GM18868 (cell line): ENCODE data around the gene SEC16A.
"Not testable (repeated sequence)": the region's sequence is repeated elsewhere in the genome, so short reads cannot be mapped to it uniquely, and the experiment has no call there.

Source experiments
- ATAC-seq: cut with Tn5 transposase; IDR thresholded peaks from one replicate; pipeline ENCODE4 v1.9.1; 2021; ENCODE audit warnings: mild to moderate bottlenecking, moderate library complexity; ENCODE audit not compliant: unreplicated experiment

The SEC16A gene

DNA sequence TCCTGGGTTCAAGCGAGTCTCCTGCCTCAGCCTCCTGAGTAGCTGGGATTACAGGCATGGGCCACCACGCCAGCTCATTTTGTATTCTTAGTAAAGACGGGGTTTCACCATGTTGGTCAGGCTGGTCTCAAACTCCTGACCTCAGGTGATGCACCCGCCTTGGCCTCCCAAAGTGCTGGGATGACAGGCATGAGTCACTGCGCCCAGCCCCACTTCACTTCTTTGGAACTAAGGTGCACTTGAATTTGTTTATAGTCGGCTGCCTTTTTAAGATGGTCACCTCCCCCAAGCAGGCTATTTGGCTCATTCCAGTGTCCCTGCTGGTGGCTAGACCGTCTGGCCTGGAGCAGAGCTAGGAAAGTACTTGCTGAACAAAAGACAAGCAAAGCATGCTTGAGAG, 57.5 kb downstream of the SEC16A start:
- ATAC-seq = not testable (repeated sequence)

DNA sequence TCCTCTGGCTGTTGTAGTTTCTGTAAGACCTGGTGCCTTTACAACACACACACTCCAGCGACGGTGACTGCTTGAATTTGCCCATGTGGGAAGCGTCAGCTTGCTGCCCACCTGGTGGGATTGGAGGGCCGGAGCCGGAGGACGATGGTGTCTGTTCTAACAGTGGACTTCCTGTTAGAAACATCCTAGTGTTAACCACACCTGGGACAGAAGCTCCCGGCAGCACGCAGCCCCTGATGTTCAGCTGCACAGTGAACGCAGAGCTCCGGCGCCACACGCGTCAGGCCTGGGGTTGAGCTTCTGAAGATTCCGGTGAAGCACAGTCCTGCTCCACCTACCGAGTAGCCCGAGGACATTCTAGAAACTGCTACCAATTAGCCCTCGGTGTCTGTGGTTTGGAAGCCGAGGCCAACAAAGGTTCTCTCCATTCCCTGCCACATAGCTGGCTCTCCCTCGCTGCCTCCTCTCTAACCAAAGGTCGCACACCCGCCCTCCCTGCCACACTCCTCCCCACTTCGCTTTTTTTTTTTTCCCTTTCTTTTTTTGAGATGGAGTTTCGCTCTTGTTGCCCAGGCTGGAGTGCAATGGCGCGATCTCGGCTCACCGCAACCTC, 58.0 kb downstream of the SEC16A start:
- no peak for ATAC-seq

DNA sequence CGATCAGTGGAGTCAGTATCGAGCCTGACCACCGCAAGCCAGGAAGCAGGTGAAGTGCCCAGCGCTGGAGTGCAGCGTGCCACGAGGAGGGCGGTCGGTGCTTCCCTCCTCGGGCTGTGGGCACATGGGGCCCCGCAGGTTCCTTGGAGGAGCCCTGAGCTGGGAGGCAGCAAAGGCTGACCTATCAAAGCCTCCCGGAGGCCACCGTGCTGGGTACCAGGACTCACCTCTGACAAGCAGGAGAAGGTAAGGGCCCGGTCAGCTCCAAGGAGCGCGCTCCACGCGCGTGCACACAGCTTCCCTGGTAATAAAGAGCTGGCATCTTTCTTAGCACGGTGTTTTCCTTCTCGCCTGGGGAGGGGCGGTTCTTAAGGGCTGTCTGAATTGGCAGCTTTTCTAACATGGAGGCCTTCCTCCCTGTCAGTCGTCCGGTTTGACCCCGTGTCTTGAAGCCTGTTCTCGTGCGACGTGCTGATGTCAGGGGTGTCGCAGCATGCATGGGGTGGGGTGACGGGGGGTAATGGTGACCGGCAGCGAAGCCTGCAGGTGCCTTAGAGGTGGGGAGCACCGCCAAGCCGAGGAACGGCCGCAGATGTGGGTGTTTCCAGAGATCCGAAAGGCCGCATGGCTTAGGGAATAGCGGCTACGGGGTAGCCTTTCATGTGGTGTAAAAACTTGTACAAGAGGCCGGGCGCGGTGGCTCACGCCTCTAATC, 59.3 kb downstream of the SEC16A start:
- no peak for ATAC-seq

DNA sequence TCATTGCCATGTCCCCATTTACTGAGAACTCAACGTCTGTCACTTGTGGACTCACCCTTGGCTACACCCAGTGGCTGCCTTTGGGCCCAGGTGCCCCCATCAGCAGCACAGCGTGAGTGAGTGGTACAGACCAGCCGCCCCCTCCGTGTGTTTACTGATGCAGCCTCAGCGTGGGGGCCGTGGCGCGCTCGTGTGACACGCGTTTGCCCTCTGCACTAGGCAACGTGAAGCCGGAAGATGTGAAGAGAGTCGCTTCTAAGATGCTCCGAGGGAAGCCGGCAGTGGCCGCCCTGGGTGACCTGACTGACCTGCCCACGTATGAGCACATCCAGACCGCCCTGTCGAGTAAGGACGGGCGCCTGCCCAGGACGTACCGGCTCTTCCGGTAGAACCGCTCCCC, 60.0 kb downstream of the SEC16A start:
- ATAC-seq = no peak

DNA sequence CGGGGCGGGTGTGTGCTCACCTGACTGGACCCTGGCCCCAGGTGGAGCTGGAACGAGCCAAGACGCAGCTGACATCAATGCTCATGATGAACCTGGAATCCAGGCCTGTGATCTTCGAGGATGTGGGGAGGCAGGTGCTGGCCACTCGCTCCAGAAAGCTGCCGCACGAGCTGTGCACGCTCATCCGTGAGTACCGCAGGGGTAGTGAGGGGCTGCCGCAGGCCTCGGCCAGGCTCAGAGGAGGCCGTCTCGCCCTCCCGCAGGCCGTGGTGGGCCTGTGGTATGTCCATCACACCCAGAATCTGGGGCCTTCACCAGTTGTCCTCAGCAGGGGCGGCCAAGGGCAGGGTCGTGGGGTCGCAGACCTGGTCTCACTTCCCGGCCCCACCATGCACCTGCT, 61.0 kb downstream of the SEC16A start:
- no peak for ATAC-seq

- no peak for ATAC-seq
These were observed 63.8 kb downstream of the SEC16A start for GRCh38 chr9:136419092-136419420.

DNA sequence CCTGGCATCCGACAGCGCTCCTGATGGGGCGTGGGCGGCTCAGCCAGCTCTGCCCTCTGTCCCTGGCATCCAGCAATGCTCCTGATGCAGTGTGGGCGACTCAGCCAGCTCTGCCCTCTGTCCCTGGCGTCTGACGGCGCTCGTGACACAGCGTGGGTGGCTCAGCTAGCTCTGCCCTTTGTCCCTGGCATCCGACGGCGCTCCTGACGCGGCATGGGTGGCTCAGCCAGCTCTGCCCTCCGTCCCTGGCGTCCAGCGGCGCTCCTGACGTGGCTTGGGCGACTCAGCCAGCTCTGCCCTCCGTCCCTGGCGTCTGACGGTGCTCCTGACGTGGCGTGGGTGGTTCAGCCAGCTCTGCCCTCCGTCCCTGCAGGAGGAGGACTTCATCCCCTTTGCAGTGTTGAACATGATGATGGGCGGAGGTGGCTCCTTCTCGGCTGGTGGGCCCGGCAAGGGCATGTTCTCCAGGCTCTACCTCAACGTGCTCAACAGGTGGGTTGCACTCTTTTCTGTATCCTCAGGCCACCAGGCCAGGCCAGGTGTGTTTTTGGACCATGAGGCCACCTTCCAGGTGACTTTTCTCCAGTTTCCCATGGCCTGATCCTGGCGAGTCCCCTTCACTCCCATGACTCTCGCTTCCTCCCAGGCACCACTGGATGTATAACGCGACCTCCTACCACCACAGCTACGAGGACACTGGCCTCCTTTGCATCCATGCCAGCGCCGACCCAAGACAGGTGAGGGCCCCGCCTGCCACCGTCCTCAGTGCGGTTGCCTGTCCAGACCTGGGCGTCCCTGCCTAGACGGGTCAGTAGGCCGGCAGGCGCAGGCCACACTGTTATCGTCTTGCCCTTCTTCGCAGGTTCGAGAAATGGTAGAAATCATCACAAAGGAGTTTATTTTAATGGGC, 64.4 kb downstream of the SEC16A start:
- ATAC-seq = no peak

DNA sequence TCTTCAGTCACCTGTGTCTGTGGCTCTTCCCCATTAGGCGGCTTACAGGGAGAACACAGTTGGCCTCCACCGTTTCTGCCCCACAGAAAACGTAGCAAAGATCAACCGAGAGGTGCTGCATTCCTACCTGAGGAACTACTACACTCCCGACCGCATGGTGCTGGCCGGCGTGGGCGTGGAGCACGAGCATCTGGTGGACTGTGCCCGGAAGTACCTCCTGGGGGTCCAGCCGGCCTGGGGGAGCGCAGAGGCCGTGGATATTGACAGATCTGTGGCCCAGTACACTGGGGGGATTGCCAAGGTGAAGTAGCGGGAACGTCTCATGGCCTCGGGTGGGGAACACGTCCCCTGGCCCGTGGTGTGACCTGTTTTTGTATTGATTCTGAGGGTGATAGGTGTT, 65.9 kb downstream of the SEC16A start:
- no peak for ATAC-seq

GRCh38 chr9:136416427-136416826, 66.4 kb downstream of the SEC16A start:
- ATAC-seq = no peak

DNA sequence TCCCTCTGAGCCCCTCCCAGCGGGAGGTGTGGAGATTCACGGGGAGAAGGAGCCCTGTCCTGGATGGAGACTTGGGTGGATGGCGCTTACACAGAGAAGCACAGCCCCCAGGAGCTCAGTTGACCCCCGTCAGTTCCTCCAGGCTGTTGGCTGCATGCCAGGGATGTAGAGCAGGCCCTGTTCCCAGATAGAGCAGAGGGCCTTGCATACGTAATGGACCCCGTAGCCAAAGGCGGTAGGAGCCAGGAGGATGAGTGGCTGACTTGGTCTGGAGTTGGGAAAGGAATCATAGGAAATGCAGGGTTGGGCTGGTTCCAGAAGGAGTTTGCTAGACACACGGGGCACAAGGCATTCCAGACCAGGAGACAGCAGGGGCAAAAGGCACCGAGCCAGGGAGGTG, 69.9 kb downstream of the SEC16A start:
- ATAC-seq = no peak

DNA sequence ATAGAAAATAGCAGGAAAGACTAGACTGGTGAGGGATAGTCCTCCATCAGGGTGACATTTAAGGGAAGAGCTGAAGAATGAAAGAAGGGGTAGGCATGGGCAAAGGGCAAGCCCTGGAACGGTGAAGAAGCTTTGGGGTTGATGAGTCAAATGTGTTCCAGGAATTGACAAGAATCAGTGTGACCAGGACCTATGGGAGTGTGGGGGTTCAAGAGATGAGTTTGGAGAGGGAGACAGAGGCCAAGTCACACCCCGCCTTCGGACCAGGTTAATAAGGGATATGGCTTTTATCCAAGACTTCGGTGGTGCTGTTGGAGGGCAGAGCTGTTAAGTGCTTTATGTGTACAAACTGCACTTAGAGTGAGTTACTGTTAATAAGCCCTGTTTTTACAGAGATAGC, 71.5 kb downstream of the SEC16A start:
- no peak for ATAC-seq

DNA sequence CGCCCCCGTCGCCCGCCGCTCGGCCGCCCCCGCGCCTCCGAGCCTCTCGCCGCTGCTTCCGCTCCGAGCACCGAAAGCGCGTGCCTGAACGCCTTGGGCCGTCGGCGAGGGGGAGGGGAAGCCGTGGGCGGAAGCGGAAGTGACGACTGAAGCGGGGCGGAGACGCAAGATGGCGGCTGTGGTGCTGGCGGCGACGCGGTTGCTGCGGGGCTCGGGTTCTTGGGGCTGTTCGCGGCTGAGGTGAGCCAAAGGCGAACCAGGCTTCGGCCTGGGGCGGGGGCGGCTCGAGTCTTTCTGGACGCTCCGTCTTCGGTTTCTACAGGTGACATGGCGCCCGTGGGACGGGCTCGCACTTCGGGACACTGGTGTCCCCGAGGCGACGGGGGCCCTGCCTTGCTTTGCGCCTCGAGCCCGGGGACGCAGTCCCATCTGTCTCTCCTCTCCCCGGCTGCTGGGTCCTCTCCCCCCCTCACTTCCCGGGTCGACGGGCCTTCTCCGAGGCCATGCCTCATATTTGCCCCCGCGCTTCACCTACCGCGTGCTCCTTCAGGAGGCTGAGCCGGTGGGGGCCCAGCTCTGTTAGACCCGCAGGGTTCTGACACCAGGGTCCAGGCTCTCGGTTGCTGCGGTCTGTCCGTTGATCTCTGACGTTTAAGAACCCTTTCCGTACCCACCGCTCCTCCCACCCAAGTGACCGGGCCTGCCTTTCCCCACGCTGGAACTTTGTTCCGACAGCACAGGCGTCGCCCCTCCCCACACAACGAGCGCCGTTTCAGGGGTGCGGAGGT, 72.1 kb downstream of the SEC16A start, which contains the start of the genes ENTR1 and PMPCA:
Gene ENTR1, minus strand, starts transcription at position 115 of the 788 bp plus-strand sequence. CDS start 217 bp downstream, outside the sequence.
Gene PMPCA, plus strand, starts transcription at position 159 of the 788 bp plus-strand sequence. Its CDS starts 11 bp downstream, at position 170.
- ATAC-seq = peak; percentile 81

DNA sequence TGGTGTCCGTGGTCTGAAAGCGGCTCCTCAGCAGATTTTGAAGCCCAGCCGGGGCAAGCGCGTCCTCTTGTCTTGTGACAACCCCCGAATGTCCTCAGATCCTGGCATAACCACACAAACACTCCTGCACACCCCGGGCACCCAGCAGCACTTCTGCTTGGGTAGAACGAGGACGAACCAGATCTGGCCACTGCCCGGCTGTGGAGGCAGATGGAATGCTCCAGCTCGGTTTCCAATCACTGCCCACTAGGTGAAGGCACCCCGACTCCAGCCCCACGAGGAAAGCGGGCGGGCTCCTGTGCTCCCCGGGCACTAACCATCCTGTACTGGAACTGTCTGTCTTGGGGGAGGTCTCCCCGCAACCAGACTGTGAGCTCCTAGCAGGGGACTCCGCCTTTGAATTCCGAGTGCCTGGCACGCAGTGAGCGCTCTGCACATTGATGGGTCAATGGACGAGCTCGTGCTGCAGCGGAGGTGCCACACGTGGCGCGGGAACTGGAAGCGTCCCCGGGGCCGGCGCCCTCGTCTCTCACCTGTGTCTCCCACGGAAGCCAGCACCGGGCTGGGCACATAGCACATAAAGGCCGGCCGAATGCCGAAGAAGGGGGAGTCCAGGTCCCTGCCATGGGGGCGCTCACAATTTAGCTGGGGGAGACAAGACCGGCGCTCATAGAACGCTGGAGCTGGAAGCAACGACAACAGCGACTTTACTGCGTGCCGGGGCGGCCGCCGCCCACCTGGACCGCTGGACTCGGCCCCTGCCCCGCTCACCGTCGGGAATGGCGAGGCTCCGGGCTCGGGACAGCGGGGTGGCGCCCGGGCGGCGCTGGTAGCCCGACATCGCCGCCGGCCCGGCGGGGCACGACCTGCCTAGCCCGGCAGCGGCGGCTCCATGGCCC, 73.0 kb downstream of the SEC16A start:
- ATAC-seq = peak; percentile 12

DNA sequence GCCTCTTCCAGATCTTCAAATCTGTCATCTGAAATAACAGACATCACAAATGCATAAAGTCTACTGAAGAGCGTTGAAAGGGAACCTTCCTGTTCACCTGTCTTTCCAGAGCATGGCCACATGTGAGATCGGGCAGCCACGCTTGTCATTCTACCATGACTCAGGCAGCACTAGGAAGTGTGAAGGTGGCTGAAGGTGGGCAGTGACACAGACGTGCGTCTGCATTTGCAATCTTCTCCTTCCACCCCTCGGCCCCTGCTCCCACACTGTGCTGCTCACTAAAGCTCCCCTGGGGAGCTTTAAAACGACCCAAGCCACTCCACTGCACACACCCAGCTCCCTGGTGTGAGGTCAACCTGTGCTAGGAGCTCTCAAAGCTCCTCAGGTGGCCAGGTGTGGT, 74.9 kb downstream of the SEC16A start:
- ATAC-seq = no peak

DNA sequence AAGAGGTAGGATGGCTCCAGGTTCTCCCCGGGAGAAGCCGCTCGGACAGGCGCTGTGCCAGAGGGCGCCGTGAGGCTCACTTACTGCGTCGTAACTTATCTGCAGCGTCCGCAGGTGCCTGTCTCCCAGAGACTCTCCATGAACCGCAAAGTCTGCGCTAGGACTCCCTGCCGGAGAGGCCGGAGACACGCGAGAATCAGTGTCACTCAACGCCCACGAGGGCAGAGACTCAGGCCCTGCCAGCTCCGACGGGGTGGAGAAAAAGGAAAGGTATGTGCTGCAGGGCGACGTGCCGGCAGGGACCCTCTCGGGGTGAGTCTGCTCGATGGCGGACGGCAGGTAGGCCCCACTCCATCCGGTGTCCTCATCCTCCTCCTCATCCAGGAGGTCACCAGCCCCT, 75.8 kb downstream of the SEC16A start:
- ATAC-seq = not testable (repeated sequence)

DNA sequence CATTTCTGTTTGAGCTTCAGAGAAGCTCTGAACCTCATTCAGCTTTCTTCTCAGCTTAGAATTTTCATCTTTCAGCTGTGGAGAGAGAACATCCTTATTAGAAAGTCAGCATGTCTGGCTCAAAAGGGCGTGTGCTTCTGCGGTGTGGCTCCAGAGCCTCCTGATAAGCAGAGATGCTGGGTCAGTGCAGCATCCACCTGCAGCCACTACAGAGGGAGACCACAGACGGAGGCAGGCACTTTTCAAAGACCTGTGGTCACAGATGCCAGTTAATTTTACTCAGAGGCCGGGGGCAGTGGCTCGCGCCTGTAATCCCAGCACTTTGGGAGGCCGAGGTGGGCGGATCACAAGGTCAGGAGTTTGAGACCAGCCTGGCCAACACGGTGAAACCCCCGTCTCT, 76.9 kb downstream of the SEC16A start:
- ATAC-seq = not testable (repeated sequence)

DNA sequence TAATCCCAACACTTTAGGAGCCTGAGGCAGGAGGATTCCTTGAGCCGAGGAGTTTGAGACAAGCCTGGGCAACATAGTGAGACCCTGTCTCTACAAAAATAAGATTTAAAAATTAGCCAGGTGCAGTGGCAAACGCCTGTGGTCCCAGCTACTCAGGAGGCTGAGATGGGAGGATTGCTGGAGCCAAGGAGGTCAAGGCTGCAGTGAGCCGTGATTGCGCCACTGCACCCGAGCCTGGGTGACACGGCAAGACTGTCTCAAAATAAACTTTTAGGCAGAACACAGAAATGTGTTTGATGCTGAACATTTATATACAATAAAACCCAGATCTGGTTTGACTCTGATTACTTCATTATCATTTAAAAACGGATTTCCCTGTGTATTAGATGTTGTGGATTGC, 77.4 kb downstream of the SEC16A start:
- ATAC-seq = no peak

GRCh38 chr9:136404801-136405136, 78.1 kb downstream of the SEC16A start:
- ATAC-seq = no peak

GRCh38 chr9:136403915-136404800, 78.7 kb downstream of the SEC16A start:
- ATAC-seq = no peak
